ENCODE measurements around the gene TEKT2.

The TEKT2 gene

GRCh38 chr1:36128905-36129206, 45.0 kb downstream of the TEKT2 start:
- Histone ChIP-seq H3K27me3 (ENCODE audit: insufficient read depth, low read length, poor library complexity, severe bottlenecking) (no peaks in the 10 kb centered on the region), H3K9me3 (ENCODE audit: insufficient read depth, low read depth, low read length) (no peaks in the 10 kb centered on the region), H3K36me3 (ENCODE audit: insufficient read depth, low read length) (no peaks in the 10 kb centered on the region), H3K79me2 (ENCODE audit: insufficient read depth, low read length) (no peaks in the 10 kb centered on the region), H3K4me1 (ENCODE audit: insufficient read depth, low read length, poor library complexity, severe bottlenecking) (no peaks in the 10 kb centered on the region), H2AFZ (ENCODE audit: low read length) (no peak overlapping the region), H4K20me1 (ENCODE audit: insufficient read depth, low read length, poor library complexity, severe bottlenecking) (no peaks in the 10 kb centered on the region), H3K9me2 (replicated peaks; ENCODE audit: low read depth, low read length) (no peaks in the 10 kb centered on the region), H3K9ac (ENCODE audit: low read depth, low read length, poor library complexity, severe bottlenecking) (no peak overlapping the region), H3K4me3 (ENCODE audit: low read length, poor library complexity, severe bottlenecking) (no peak overlapping the region), H3F3A (ENCODE audit: low read depth) (no peaks in the 10 kb centered on the region), H3K4me2 (ENCODE audit: low read depth, low read length, poor library complexity, severe bottlenecking) (no peak overlapping the region)
- TF ChIP-seq CTCF (conservative IDR thresholded peaks at IDR 0.05; ENCODE audit: low read length) (no peak), EZH2phosphoT487 (IDR thresholded peaks at IDR 0.05; ENCODE audit: borderline replicate concordance) (no peak)

- no peaks in the 10 kb centered on the region for H3K9me3 ChIP-seq (ENCODE audit: insufficient read depth, low read depth, low read length)
- no peaks in the 10 kb centered on the region for H4K20me1 ChIP-seq (ENCODE audit: insufficient read depth, low read length, poor library complexity, severe bottlenecking)
- H3K9ac ChIP-seq (ENCODE audit: low read depth, low read length, poor library complexity, severe bottlenecking): no peak overlapping the region
- no peak overlapping the region for H3K4me3 ChIP-seq (ENCODE audit: low read length, poor library complexity, severe bottlenecking)
- TF ChIP-seq EZH2phosphoT487 (IDR thresholded peaks at IDR 0.05; ENCODE audit: borderline replicate concordance): no peak
- TF ChIP-seq CTCF (conservative IDR thresholded peaks at IDR 0.05; ENCODE audit: low read length): no peak
- H3K79me2 ChIP-seq (ENCODE audit: insufficient read depth, low read length): no peaks in the 10 kb centered on the region
- no peaks in the 10 kb centered on the region for H3F3A ChIP-seq (ENCODE audit: low read depth)
- no peaks in the 10 kb centered on the region for H3K4me1 ChIP-seq (ENCODE audit: insufficient read depth, low read length, poor library complexity, severe bottlenecking)
- H3K36me3 ChIP-seq (ENCODE audit: insufficient read depth, low read length): peaks cover 8% of the 10 kb centered on the region; the same call in 1 of the 2 replicates
- H3K27me3 ChIP-seq (ENCODE audit: insufficient read depth, low read length, poor library complexity, severe bottlenecking): no peaks in the 10 kb centered on the region
- no peak overlapping the region for H3K4me2 ChIP-seq (ENCODE audit: low read depth, low read length, poor library complexity, severe bottlenecking)
- no peaks in the 10 kb centered on the region for H3K9me2 ChIP-seq (replicated peaks; ENCODE audit: low read depth, low read length)
- H2AFZ ChIP-seq (ENCODE audit: low read length): no peak overlapping the region
Observed at GRCh38 chr1:36132029-36132428, 48.1 kb downstream of the TEKT2 start.

GRCh38 chr1:36133484-36133883, 49.6 kb downstream of the TEKT2 start:
- peaks cover 22% of the 10 kb centered on the region; the same call in 1 of the 2 replicates for H3K36me3 ChIP-seq (ENCODE audit: insufficient read depth, low read length)
- H3F3A ChIP-seq (ENCODE audit: low read depth): no peaks in the 10 kb centered on the region
- H3K4me3 ChIP-seq (ENCODE audit: low read length, poor library complexity, severe bottlenecking): no peak overlapping the region
- no peak overlapping the region for H3K9ac ChIP-seq (ENCODE audit: low read depth, low read length, poor library complexity, severe bottlenecking)
- no peaks in the 10 kb centered on the region for H4K20me1 ChIP-seq (ENCODE audit: insufficient read depth, low read length, poor library complexity, severe bottlenecking)
- H3K79me2 ChIP-seq (ENCODE audit: insufficient read depth, low read length): no peaks in the 10 kb centered on the region
- no peaks in the 10 kb centered on the region for H3K27me3 ChIP-seq (ENCODE audit: insufficient read depth, low read length, poor library complexity, severe bottlenecking)
- H3K4me1 ChIP-seq (ENCODE audit: insufficient read depth, low read length, poor library complexity, severe bottlenecking): no peaks in the 10 kb centered on the region
- no peak overlapping the region; the same call in 1 of the 2 replicates for H2AFZ ChIP-seq (ENCODE audit: low read length)
- H3K9me2 ChIP-seq (replicated peaks; ENCODE audit: low read depth, low read length): no peaks in the 10 kb centered on the region
- no peak overlapping the region for H3K4me2 ChIP-seq (ENCODE audit: low read depth, low read length, poor library complexity, severe bottlenecking)
- TF ChIP-seq EZH2phosphoT487 (IDR thresholded peaks at IDR 0.05; ENCODE audit: borderline replicate concordance) (no peak), CTCF (conservative IDR thresholded peaks at IDR 0.05; ENCODE audit: low read length) (no peak)
- H3K9me3 ChIP-seq (ENCODE audit: insufficient read depth, low read depth, low read length): no peaks in the 10 kb centered on the region

Data from Loucy (cell line).